ENCODE data around the gene SLC4A4. TPM values are rescaled to one million over a fixed set of nuclear protein-coding genes. Genes with fewer than 3 reads are reported as not detected.

The SLC4A4 gene
- total RNA-seq, 1 donor from 2014 or later = 4.9 TPM

- DNase-seq (ENCODE audit: low spot score in 2 of 2, unreplicated experiment in 2 of 2) = no peak
- peaks cover 15% of the 10 kb centered on the region for H3K4me1 Mint-ChIP-seq
- H3K36me3 Mint-ChIP-seq = no peaks in the 10 kb centered on the region
- no peaks in the 10 kb centered on the region for H3K27me3 Mint-ChIP-seq (ENCODE audit: low read depth)
- H3K4me3 Mint-ChIP-seq = no peak overlapping the region
- TF ChIP-seq CTCF (IDR thresholded peaks at IDR 0.05; ENCODE audit: unreplicated experiment) = no peak
- H3K9me3 Mint-ChIP-seq = no peaks in the 10 kb centered on the region
- no peak overlapping the region for H3K27ac Mint-ChIP-seq
These were observed 131.7 kb downstream of the SLC4A4 start for GRCh38 chr4:71470524-71470923.

GRCh38 chr4:71472946-71473345 is 134.1 kb downstream of the SLC4A4 start:
- Mint-ChIP-seq H3K27ac (no peak overlapping the region), H3K27me3 (ENCODE audit: low read depth) (no peaks in the 10 kb centered on the region), H3K4me3 (no peak overlapping the region), H3K36me3 (no peaks in the 10 kb centered on the region), H3K9me3 (no peaks in the 10 kb centered on the region), H3K4me1 (peaks cover 15% of the 10 kb centered on the region)
- no peak for DNase-seq (ENCODE audit: low spot score in 2 of 2, unreplicated experiment in 2 of 2)
- no peak for TF ChIP-seq CTCF (IDR thresholded peaks at IDR 0.05; ENCODE audit: unreplicated experiment)

GRCh38 chr4:71473541-71474240 is 134.9 kb downstream of the SLC4A4 start:
- no peak overlapping the region for H3K27ac Mint-ChIP-seq
- H3K27me3 Mint-ChIP-seq (ENCODE audit: low read depth) = no peaks in the 10 kb centered on the region
- H3K9me3 Mint-ChIP-seq = no peaks in the 10 kb centered on the region
- H3K36me3 Mint-ChIP-seq = no peaks in the 10 kb centered on the region
- peaks cover 8% of the 10 kb centered on the region for H3K4me1 Mint-ChIP-seq
- no peak overlapping the region for H3K4me3 Mint-ChIP-seq
- TF ChIP-seq CTCF (IDR thresholded peaks at IDR 0.05; ENCODE audit: unreplicated experiment) = no peak
- no peak for DNase-seq (ENCODE audit: low spot score in 2 of 2, unreplicated experiment in 2 of 2)

- no peak for TF ChIP-seq CTCF (IDR thresholded peaks at IDR 0.05; ENCODE audit: unreplicated experiment)
- H3K4me1 Mint-ChIP-seq = peaks cover 7% of the 10 kb centered on the region
- H3K9me3 Mint-ChIP-seq = no peaks in the 10 kb centered on the region
- H3K27me3 Mint-ChIP-seq (ENCODE audit: low read depth) = no peaks in the 10 kb centered on the region
- H3K4me3 Mint-ChIP-seq = no peak overlapping the region
- H3K27ac Mint-ChIP-seq = no peak overlapping the region
- DNase-seq (ENCODE audit: low spot score in 2 of 2, unreplicated experiment in 2 of 2) = no peak
- H3K36me3 Mint-ChIP-seq = no peaks in the 10 kb centered on the region
These were observed 135.9 kb downstream of the SLC4A4 start for GRCh38 chr4:71474731-71475130.

GRCh38 chr4:71476240-71476639 is 137.4 kb downstream of the SLC4A4 start:
- no peak overlapping the region for H3K4me3 Mint-ChIP-seq
- no peak for TF ChIP-seq CTCF (IDR thresholded peaks at IDR 0.05; ENCODE audit: unreplicated experiment)
- no peaks in the 10 kb centered on the region for H3K9me3 Mint-ChIP-seq
- H3K36me3 Mint-ChIP-seq = no peaks in the 10 kb centered on the region
- H3K4me1 Mint-ChIP-seq = no peaks in the 10 kb centered on the region
- H3K27me3 Mint-ChIP-seq (ENCODE audit: low read depth) = no peaks in the 10 kb centered on the region
- no peak for DNase-seq (ENCODE audit: low spot score in 2 of 2, unreplicated experiment in 2 of 2)
- H3K27ac Mint-ChIP-seq = no peak overlapping the region

All from mesothelial cell of epicardium (in vitro differentiated cells).